Natural killer cell (primary cell): Measurements from ENCODE around the gene NEDD4L. TPM values are rescaled to one million over a fixed set of nuclear protein-coding genes. Genes with fewer than 3 reads are reported as not detected.
A peak's percentile ranks its signal among the peaks of the same experiment; 100 is the strongest.

ENCODE experiments used
- ATAC-seq, 3 donors: fragments of 150-1000 bp in 2 of 3; fragments of 200-7000 bp in 1 of 3; cut with Tn5 transposase; 1 replicate in 1 of 3; 2 replicates in 2 of 3; pipeline ENCODE4 v1.10.0; 2021; ENCODE audit warnings: mild to moderate bottlenecking in 2 of 3, moderate library complexity in 2 of 3
- DNase-seq, 2 donors: peaks; one replicate each; pipeline versions ENCODE4 v3.0.0 to v3.0.0-alpha.2; 2013 to 2021; ENCODE audit warnings: mixed read lengths in 1 of 2
- H3K27ac ChIP-seq: one replicate; pipeline ENCODE4 v1.5.1; 2013; ENCODE audit warnings: mild to moderate bottlenecking, low read length
- H3K27me3 ChIP-seq: one replicate; pipeline ENCODE4 v1.6.1; 2013; ENCODE audit warnings: low read length; ENCODE audit not compliant: control insufficient read depth, insufficient read depth
- H3K36me3 ChIP-seq: one replicate; pipeline ENCODE4 v1.6.1; 2013; ENCODE audit warnings: low read length; ENCODE audit not compliant: control insufficient read depth, insufficient read depth
- H3K4me1 ChIP-seq: one replicate; pipeline ENCODE4 v1.6.1; 2013; ENCODE audit warnings: low read length; ENCODE audit not compliant: control insufficient read depth, insufficient read depth
- H3K4me3 ChIP-seq: one replicate; pipeline ENCODE4 v1.5.1; 2013; ENCODE audit warnings: low read length
- H3K9me3 ChIP-seq: one replicate; pipeline ENCODE4 v1.6.1; 2013; ENCODE audit warnings: low read length; ENCODE audit not compliant: control insufficient read depth, insufficient read depth
- H3K27ac Mint-ChIP-seq, 2 donors: one replicate each; pipeline ENCODE4 v1.8.0; 2022; ENCODE audit warnings: mild to moderate bottlenecking in 2 of 2, mixed read lengths in 2 of 2, moderate library complexity in 1 of 2
- H3K27me3 Mint-ChIP-seq, 2 donors: one replicate each; pipeline ENCODE4 v1.8.0; 2022; ENCODE audit warnings: low read depth in 2 of 2, mixed read lengths in 2 of 2
- H3K36me3 Mint-ChIP-seq: one replicate; pipeline ENCODE4 v1.8.0; 2022; ENCODE audit warnings: mixed read lengths
- H3K4me1 Mint-ChIP-seq, 2 donors: one replicate each; pipeline ENCODE4 v1.8.0; 2022; ENCODE audit warnings: mixed read lengths in 2 of 2
- H3K4me3 Mint-ChIP-seq: one replicate; pipeline ENCODE4 v1.8.0; 2022; ENCODE audit warnings: mild to moderate bottlenecking, moderate library complexity, mixed read lengths
- H3K9me3 Mint-ChIP-seq, 2 donors: one replicate each; pipeline ENCODE4 v1.8.0; 2022; ENCODE audit warnings: mixed read lengths in 2 of 2
- CTCF ChIP-seq: fragments of 200-600 bp; IDR thresholded peaks from one replicate; pipeline ENCODE4 v1.8.0; 2022; ENCODE audit warnings: antibody characterized with exemption
- WGBS: methylation state at CpG from one replicate; pipeline ENCODE4 v1.1.7; 2013; ENCODE audit warnings: missing lambda C conversion rate; ENCODE audit not compliant: insufficient coverage; 5-methylcytosine and 5-hydroxymethylcytosine counted together
- intact Hi-C: fragments of 100-400 bp; cut with micrococcal nuclease; formaldehyde crosslinking; loops from one replicate; pipeline ENCODE4 v1.14.2; 2022
- total RNA-seq, 4 donors: library from RNA; stranded (reverse); fragments of 120-200 nt in 1 of 4; gene quantifications; one replicate each; pipeline versions ENCODE4 v1.2.3 to v1.2.4, GENCODE V29; 2013 to 2022

NEDD4L gene
- total RNA-seq, 3 donors from 2014 or later (not counting 1 experiment from before 2014, with no cell fraction given), result 3.4 to 15.3 (median 14.3) TPM

DNA sequence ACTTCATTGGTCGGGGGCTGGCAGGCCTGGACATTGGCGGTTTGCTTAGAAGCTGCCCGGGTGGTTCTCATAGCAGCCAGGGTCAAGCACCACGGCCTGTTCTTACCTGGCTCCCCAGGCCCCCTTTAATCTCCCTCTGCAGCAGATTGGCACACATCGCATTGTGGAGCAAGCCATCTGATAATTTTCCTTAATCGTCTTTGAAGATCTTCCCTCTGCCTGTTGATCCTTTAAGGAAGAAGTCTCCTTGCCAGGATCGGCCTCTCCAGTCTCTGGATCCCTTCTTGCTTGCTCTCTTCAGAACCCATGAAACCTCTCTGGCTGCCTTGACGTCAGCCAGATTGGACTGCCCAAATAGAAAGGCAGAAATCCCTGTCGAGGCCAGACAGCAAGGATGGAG is 75.8 kb downstream of the NEDD4L start:
- no peak overlapping the region for H3K4me3 Mint-ChIP-seq
- Histone ChIP-seq H3K36me3 (no peaks in the 10 kb centered on the region), H3K27ac (no peak overlapping the region), H3K4me3 (no peak overlapping the region), H3K9me3 (no peaks in the 10 kb centered on the region), H3K4me1 (no peaks in the 10 kb centered on the region), H3K27me3 (no peaks in the 10 kb centered on the region)
- no peaks in the 10 kb centered on the region for H3K4me1 Mint-ChIP-seq
- no peaks in the 10 kb centered on the region for H3K27me3 Mint-ChIP-seq
- intact Hi-C loops, result no loop called here
- DNase-seq, result no peak
- H3K36me3 Mint-ChIP-seq, result no peaks in the 10 kb centered on the region
- no peak for TF ChIP-seq CTCF
- ATAC-seq, result no peak
- WGBS, result 87% methylated on average over 9 of the region's 9 CpGs
- H3K9me3 Mint-ChIP-seq, result no peaks in the 10 kb centered on the region
- H3K27ac Mint-ChIP-seq, result no peak overlapping the region

DNA sequence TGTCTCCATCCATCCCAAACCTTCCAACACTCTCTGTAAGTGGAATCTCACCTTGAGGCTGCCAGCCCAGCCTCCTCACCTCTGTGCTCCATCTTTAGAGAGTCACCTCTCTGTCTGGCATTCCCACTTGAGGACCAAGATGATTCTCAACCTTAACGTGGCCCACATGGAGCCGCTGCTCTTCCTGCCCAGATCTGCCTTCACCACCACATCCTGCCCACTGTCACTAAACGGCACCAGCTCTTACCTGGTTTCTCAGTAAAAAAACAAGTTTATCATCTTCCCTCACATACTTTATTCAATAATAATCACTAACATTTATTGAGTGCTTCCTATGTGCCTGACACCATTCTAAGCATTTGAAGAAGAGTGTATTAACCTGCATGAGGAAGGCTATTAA is 80.4 kb downstream of the NEDD4L start:
- Mint-ChIP-seq H3K36me3 (no peaks in the 10 kb centered on the region), H3K4me1 (no peaks in the 10 kb centered on the region), H3K27ac (no peak overlapping the region), H3K4me3 (no peak overlapping the region), H3K9me3 (no peaks in the 10 kb centered on the region), H3K27me3 (no peaks in the 10 kb centered on the region)
- H3K9me3 ChIP-seq, result no peaks in the 10 kb centered on the region
- DNase-seq (peak in 1 of 2 donors; percentile 4), ATAC-seq (no peak)
- intact Hi-C loops, result no loop called here
- no peak overlapping the region for H3K27ac ChIP-seq
- TF ChIP-seq CTCF, result no peak
- no peak overlapping the region for H3K4me3 ChIP-seq
- no peaks in the 10 kb centered on the region for H3K36me3 ChIP-seq
- H3K4me1 ChIP-seq, result no peaks in the 10 kb centered on the region
- WGBS, result 14% methylated on average over 3 of the region's 3 CpGs
- no peaks in the 10 kb centered on the region for H3K27me3 ChIP-seq

GRCh38 chr18:58125183-58125582 is 81.2 kb downstream of the NEDD4L start:
- no peaks in the 10 kb centered on the region for H3K36me3 ChIP-seq
- intact Hi-C loops, result no loop called here
- no peaks in the 10 kb centered on the region for H3K36me3 Mint-ChIP-seq
- H3K4me1 ChIP-seq, result no peaks in the 10 kb centered on the region
- no peak overlapping the region for H3K4me3 Mint-ChIP-seq
- no peaks in the 10 kb centered on the region for H3K27me3 Mint-ChIP-seq
- H3K27ac Mint-ChIP-seq, result no peak overlapping the region
- H3K9me3 ChIP-seq, result no peaks in the 10 kb centered on the region
- no peak for ATAC-seq
- DNase-seq, result no peak
- 100% methylated on average over 3 of the region's 3 CpGs for WGBS
- H3K4me1 Mint-ChIP-seq, result no peaks in the 10 kb centered on the region
- no peak overlapping the region for H3K27ac ChIP-seq
- TF ChIP-seq CTCF, result no peak
- H3K9me3 Mint-ChIP-seq, result no peaks in the 10 kb centered on the region
- H3K4me3 ChIP-seq, result no peak overlapping the region
- no peaks in the 10 kb centered on the region for H3K27me3 ChIP-seq

DNA sequence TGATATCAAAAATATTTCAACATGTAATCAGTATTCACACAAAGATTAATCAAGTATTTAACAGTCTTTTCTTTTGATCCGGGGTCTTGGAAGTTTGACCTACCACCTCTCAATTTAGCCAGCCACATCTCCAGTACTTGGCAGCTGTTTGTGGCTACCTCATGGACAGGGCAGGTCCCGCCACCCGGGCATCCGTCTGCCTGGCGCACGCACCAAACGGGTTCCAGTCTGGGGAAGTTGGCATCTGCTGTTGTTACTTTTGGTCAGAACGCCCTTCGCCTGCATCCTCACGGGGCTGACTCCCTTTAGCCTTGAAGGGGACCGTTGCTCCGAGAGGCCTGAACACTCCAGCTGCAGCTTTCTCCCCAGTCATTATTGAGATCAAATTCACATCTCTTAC is 81.7 kb downstream of the NEDD4L start:
- ATAC-seq (no peak), DNase-seq (no peak)
- Mint-ChIP-seq H3K4me3 (no peak overlapping the region), H3K27me3 (no peaks in the 10 kb centered on the region), H3K27ac (no peak overlapping the region), H3K36me3 (no peaks in the 10 kb centered on the region), H3K4me1 (no peaks in the 10 kb centered on the region), H3K9me3 (no peaks in the 10 kb centered on the region)
- H3K27ac ChIP-seq, result no peak overlapping the region
- H3K36me3 ChIP-seq, result no peaks in the 10 kb centered on the region
- H3K4me3 ChIP-seq, result no peak overlapping the region
- no peaks in the 10 kb centered on the region for H3K27me3 ChIP-seq
- WGBS, result 93% methylated on average over 12 of the region's 12 CpGs
- no peaks in the 10 kb centered on the region for H3K9me3 ChIP-seq
- H3K4me1 ChIP-seq, result no peaks in the 10 kb centered on the region
- TF ChIP-seq CTCF, result no peak
- intact Hi-C loops, result no loop called here
